ENCODE results near the gene FHDC1.

Gene FHDC1

DNA sequence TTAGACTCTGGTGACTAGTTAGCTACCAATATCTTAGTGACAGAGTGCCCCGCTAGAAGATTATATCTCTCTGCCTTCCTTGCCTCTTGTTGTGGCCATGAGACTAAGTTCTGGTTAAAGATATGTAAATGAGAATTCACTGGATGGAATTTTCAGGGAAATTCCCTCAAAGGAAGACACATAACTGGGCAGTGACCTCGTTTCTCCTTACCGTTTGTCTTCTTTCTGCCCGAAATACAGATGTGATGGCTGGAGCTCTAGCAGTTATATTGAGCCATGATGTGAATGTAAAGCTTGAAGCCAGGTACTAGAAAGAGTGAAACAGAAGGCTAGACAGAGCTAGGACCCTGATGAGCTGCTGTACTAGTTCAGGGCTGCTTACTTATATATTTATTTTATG, 80.5 kb downstream of the FHDC1 start:
- Histone ChIP-seq H4K8ac (ENCODE audit: low read depth, low read length) (no peak overlapping the region), H3K79me1 (ENCODE audit: low read length) (no peaks in the 10 kb centered on the region), H4K5ac (ENCODE audit: low read length) (no peak overlapping the region), H3K18ac (ENCODE audit: low read length) (no peak overlapping the region), H3K4me1 (ENCODE audit: control insufficient read depth, low read depth, low read length) (no peaks in the 10 kb centered on the region), H3K27ac (ENCODE audit: low read depth, low read length) (no peak overlapping the region), H2AK5ac (ENCODE audit: low read length) (no peak overlapping the region), H2BK5ac (ENCODE audit: low read length) (no peak overlapping the region), H3K36me3 (ENCODE audit: control insufficient read depth, insufficient read depth, low read length) (no peaks in the 10 kb centered on the region), H2BK120ac (ENCODE audit: low read depth, low read length) (no peak overlapping the region), H3K79me2 (ENCODE audit: control insufficient read depth, insufficient read depth, low read length) (no peaks in the 10 kb centered on the region), H3K27me3 (ENCODE audit: insufficient read depth, low read length, poor library complexity) (no peaks in the 10 kb centered on the region), H3K4me2 (ENCODE audit: low read length) (no peak overlapping the region), H3K9ac (ENCODE audit: low read length) (no peak overlapping the region), H2BK15ac (replicated peaks; ENCODE audit: low read depth) (no peak overlapping the region), H3K56ac (ENCODE audit: low read length) (no peak overlapping the region), H3K4ac (ENCODE audit: low read depth, low read length) (no peak overlapping the region), H3K4me3 (ENCODE audit: low read length) (no peak overlapping the region), H3K23ac (ENCODE audit: low read length) (no peak overlapping the region)
- DNase-seq: no peak
- WGBS (ENCODE audit: extremely low coverage, insufficient coverage, low lambda C conversion rate): no CpG with 5 or more reads among the region's 4 CpGs

DNA sequence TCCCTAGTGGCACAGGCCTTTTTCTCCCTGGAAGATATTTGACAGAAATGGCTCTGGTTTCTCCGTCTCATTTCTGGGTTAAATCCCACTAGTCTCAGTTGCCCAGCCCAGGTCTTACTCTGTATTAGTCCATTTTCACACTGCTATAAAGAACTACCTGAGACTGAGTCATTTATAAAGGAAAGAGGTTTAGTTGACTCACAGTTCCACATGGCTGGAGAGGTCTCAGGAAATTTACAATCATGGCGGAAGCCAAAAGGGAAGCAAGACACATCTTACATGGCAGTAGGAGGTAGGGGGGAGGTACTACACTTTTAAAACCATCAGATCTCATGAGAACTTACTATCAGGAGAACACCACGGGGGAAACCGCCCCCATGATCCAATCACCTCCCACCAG, 81.9 kb downstream of the FHDC1 start:
- no CpG with 5 or more reads among the region's 4 CpGs for WGBS (ENCODE audit: extremely low coverage, insufficient coverage, low lambda C conversion rate)

GRCh38 chr4:153018684-153019083, 82.6 kb downstream of the FHDC1 start:
- Histone ChIP-seq H3K4me1 (ENCODE audit: control insufficient read depth, low read depth, low read length) (no peaks in the 10 kb centered on the region), H3K79me2 (ENCODE audit: control insufficient read depth, insufficient read depth, low read length) (no peaks in the 10 kb centered on the region), H3K4me3 (ENCODE audit: low read length) (no peak overlapping the region), H2BK5ac (ENCODE audit: low read length) (no peak overlapping the region), H3K18ac (ENCODE audit: low read length) (no peak overlapping the region), H3K9ac (ENCODE audit: low read length) (no peak overlapping the region), H3K79me1 (ENCODE audit: low read length) (no peaks in the 10 kb centered on the region), H2AK5ac (ENCODE audit: low read length) (no peak overlapping the region), H3K27me3 (ENCODE audit: insufficient read depth, low read length, poor library complexity) (no peaks in the 10 kb centered on the region), H3K23ac (ENCODE audit: low read length) (no peak overlapping the region), H3K27ac (ENCODE audit: low read depth, low read length) (no peak overlapping the region), H2BK15ac (replicated peaks; ENCODE audit: low read depth) (no peak overlapping the region), H3K4ac (ENCODE audit: low read depth, low read length) (no peak overlapping the region), H4K8ac (ENCODE audit: low read depth, low read length) (no peak overlapping the region), H3K4me2 (ENCODE audit: low read length) (no peak overlapping the region), H3K36me3 (ENCODE audit: control insufficient read depth, insufficient read depth, low read length) (no peaks in the 10 kb centered on the region), H2BK120ac (ENCODE audit: low read depth, low read length) (no peak overlapping the region), H4K5ac (ENCODE audit: low read length) (no peak overlapping the region), H3K56ac (ENCODE audit: low read length) (no peak overlapping the region)
- no peak for DNase-seq
- no CpG with 5 or more reads among the region's 1 CpG for WGBS (ENCODE audit: extremely low coverage, insufficient coverage, low lambda C conversion rate)

More for the DNA sequence above, 81.9 kb downstream of the FHDC1 start:
- no peak overlapping the region for H3K27ac ChIP-seq (ENCODE audit: low read depth, low read length)
- no peak overlapping the region for H4K8ac ChIP-seq (ENCODE audit: low read depth, low read length)
- DNase-seq: no peak
- H3K27me3 ChIP-seq (ENCODE audit: insufficient read depth, low read length, poor library complexity): no peaks in the 10 kb centered on the region
- H3K36me3 ChIP-seq (ENCODE audit: control insufficient read depth, insufficient read depth, low read length): no peaks in the 10 kb centered on the region
- H3K4me2 ChIP-seq (ENCODE audit: low read length): no peak overlapping the region
- H3K18ac ChIP-seq (ENCODE audit: low read length): no peak overlapping the region
- H3K4me3 ChIP-seq (ENCODE audit: low read length): no peak overlapping the region
- H3K79me1 ChIP-seq (ENCODE audit: low read length): no peaks in the 10 kb centered on the region
- no peak overlapping the region for H4K5ac ChIP-seq (ENCODE audit: low read length)
- H2BK5ac ChIP-seq (ENCODE audit: low read length): no peak overlapping the region
- no peak overlapping the region for H2BK120ac ChIP-seq (ENCODE audit: low read depth, low read length)
- H3K79me2 ChIP-seq (ENCODE audit: control insufficient read depth, insufficient read depth, low read length): no peaks in the 10 kb centered on the region
- H3K23ac ChIP-seq (ENCODE audit: low read length): no peak overlapping the region
- H2BK15ac ChIP-seq (replicated peaks; ENCODE audit: low read depth): no peak overlapping the region
- H2AK5ac ChIP-seq (ENCODE audit: low read length): no peak overlapping the region
- no peak overlapping the region for H3K56ac ChIP-seq (ENCODE audit: low read length)
- no peak overlapping the region for H3K9ac ChIP-seq (ENCODE audit: low read length)
- no peaks in the 10 kb centered on the region for H3K4me1 ChIP-seq (ENCODE audit: control insufficient read depth, low read depth, low read length)
- no peak overlapping the region for H3K4ac ChIP-seq (ENCODE audit: low read depth, low read length)

- Histone ChIP-seq H4K5ac (ENCODE audit: low read length) (no peak overlapping the region), H3K4ac (ENCODE audit: low read depth, low read length) (no peak overlapping the region), H3K23ac (ENCODE audit: low read length) (no peak overlapping the region), H3K18ac (ENCODE audit: low read length) (no peak overlapping the region), H2BK15ac (replicated peaks; ENCODE audit: low read depth) (no peak overlapping the region), H3K27me3 (ENCODE audit: insufficient read depth, low read length, poor library complexity) (no peaks in the 10 kb centered on the region), H3K79me2 (ENCODE audit: control insufficient read depth, insufficient read depth, low read length) (no peaks in the 10 kb centered on the region), H3K4me3 (ENCODE audit: low read length) (no peak overlapping the region), H3K36me3 (ENCODE audit: control insufficient read depth, insufficient read depth, low read length) (no peaks in the 10 kb centered on the region), H2BK120ac (ENCODE audit: low read depth, low read length) (no peak overlapping the region), H2AK5ac (ENCODE audit: low read length) (no peak overlapping the region), H3K4me1 (ENCODE audit: control insufficient read depth, low read depth, low read length) (no peaks in the 10 kb centered on the region), H3K79me1 (ENCODE audit: low read length) (no peaks in the 10 kb centered on the region), H4K8ac (ENCODE audit: low read depth, low read length) (no peak overlapping the region), H3K4me2 (ENCODE audit: low read length) (no peak overlapping the region), H2BK5ac (ENCODE audit: low read length) (no peak overlapping the region), H3K56ac (ENCODE audit: low read length) (no peak overlapping the region), H3K9ac (ENCODE audit: low read length) (no peak overlapping the region), H3K27ac (ENCODE audit: low read depth, low read length) (no peak overlapping the region)
- no CpG with 5 or more reads among the region's 9 CpGs for WGBS (ENCODE audit: extremely low coverage, insufficient coverage, low lambda C conversion rate)
- no peak for DNase-seq
Observed at GRCh38 chr4:153019906-153020305, 83.8 kb downstream of the FHDC1 start.

DNA sequence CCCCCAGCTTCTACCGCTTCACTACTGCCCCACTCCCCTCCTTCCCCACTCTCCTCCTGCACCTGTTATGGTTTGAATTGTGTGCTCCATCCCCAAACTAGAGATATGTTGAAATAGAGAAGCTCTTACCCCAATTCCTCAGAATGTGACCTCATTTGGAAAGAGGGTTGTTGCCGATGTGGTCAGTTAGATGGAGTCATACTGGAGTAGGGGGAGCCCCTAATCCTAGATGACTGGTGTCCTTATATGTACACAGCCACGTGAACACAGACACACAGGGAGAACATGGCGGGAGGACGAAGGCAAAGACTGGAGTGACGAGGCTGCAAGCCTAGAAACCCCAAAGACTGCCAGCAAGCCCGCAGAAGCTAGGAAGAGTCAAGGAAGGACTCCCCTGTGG, 84.3 kb downstream of the FHDC1 start:
- H3K18ac ChIP-seq (ENCODE audit: low read length): no peak overlapping the region
- no peak overlapping the region for H2AK5ac ChIP-seq (ENCODE audit: low read length)
- no peak overlapping the region for H2BK5ac ChIP-seq (ENCODE audit: low read length)
- no peaks in the 10 kb centered on the region for H3K36me3 ChIP-seq (ENCODE audit: control insufficient read depth, insufficient read depth, low read length)
- H3K23ac ChIP-seq (ENCODE audit: low read length): no peak overlapping the region
- H3K56ac ChIP-seq (ENCODE audit: low read length): no peak overlapping the region
- H3K4me2 ChIP-seq (ENCODE audit: low read length): no peak overlapping the region
- H4K5ac ChIP-seq (ENCODE audit: low read length): no peak overlapping the region
- no peak overlapping the region for H3K4me3 ChIP-seq (ENCODE audit: low read length)
- no peak overlapping the region for H2BK120ac ChIP-seq (ENCODE audit: low read depth, low read length)
- H4K8ac ChIP-seq (ENCODE audit: low read depth, low read length): no peak overlapping the region
- WGBS (ENCODE audit: extremely low coverage, insufficient coverage, low lambda C conversion rate): no CpG with 5 or more reads among the region's 7 CpGs
- H3K4ac ChIP-seq (ENCODE audit: low read depth, low read length): no peak overlapping the region
- no peaks in the 10 kb centered on the region for H3K79me1 ChIP-seq (ENCODE audit: low read length)
- no peaks in the 10 kb centered on the region for H3K4me1 ChIP-seq (ENCODE audit: control insufficient read depth, low read depth, low read length)
- no peak overlapping the region for H3K27ac ChIP-seq (ENCODE audit: low read depth, low read length)
- H2BK15ac ChIP-seq (replicated peaks; ENCODE audit: low read depth): no peak overlapping the region
- H3K79me2 ChIP-seq (ENCODE audit: control insufficient read depth, insufficient read depth, low read length): no peaks in the 10 kb centered on the region
- no peak for DNase-seq
- H3K27me3 ChIP-seq (ENCODE audit: insufficient read depth, low read length, poor library complexity): no peaks in the 10 kb centered on the region
- H3K9ac ChIP-seq (ENCODE audit: low read length): no peak overlapping the region

GRCh38 chr4:153021276-153021675, 85.2 kb downstream of the FHDC1 start:
- no CpG with 5 or more reads among the region's 8 CpGs for WGBS (ENCODE audit: extremely low coverage, insufficient coverage, low lambda C conversion rate)
- DNase-seq: no peak
- H3K27me3 ChIP-seq (ENCODE audit: insufficient read depth, low read length, poor library complexity): no peaks in the 10 kb centered on the region

More at GRCh38 chr4:153021276-153021675, 85.2 kb downstream of the FHDC1 start:
- Histone ChIP-seq H3K9ac (ENCODE audit: low read length) (no peak overlapping the region), H3K56ac (ENCODE audit: low read length) (no peak overlapping the region), H3K27ac (ENCODE audit: low read depth, low read length) (no peak overlapping the region), H3K79me2 (ENCODE audit: control insufficient read depth, insufficient read depth, low read length) (no peaks in the 10 kb centered on the region), H3K18ac (ENCODE audit: low read length) (no peak overlapping the region), H4K8ac (ENCODE audit: low read depth, low read length) (no peak overlapping the region), H3K4me2 (ENCODE audit: low read length) (no peak overlapping the region), H3K36me3 (ENCODE audit: control insufficient read depth, insufficient read depth, low read length) (no peaks in the 10 kb centered on the region), H3K4me3 (ENCODE audit: low read length) (no peak overlapping the region), H3K4me1 (ENCODE audit: control insufficient read depth, low read depth, low read length) (no peaks in the 10 kb centered on the region), H2BK120ac (ENCODE audit: low read depth, low read length) (no peak overlapping the region), H4K5ac (ENCODE audit: low read length) (no peak overlapping the region), H3K23ac (ENCODE audit: low read length) (no peak overlapping the region), H3K4ac (ENCODE audit: low read depth, low read length) (no peak overlapping the region), H3K79me1 (ENCODE audit: low read length) (no peaks in the 10 kb centered on the region), H2BK15ac (replicated peaks; ENCODE audit: low read depth) (no peak overlapping the region), H2AK5ac (ENCODE audit: low read length) (no peak overlapping the region), H2BK5ac (ENCODE audit: low read length) (no peak overlapping the region)
